HEK293T (cell line): Measurements from ENCODE around the gene SRBD1.

Source experiments
- BHLHE40 ChIP-seq: fragments of 450-650 bp; IDR thresholded peaks from 2 replicates; pipeline ENCODE4 v1.6.1; 2016; ENCODE audit warnings: mild to moderate bottlenecking, moderate library complexity, borderline replicate concordance
- CTBP1 ChIP-seq: fragments of 450-650 bp; IDR thresholded peaks from 2 replicates; pipeline ENCODE4 v1.6.1; 2016; ENCODE audit warnings: borderline replicate concordance
- ELF4 ChIP-seq: fragments of 450-650 bp; IDR thresholded peaks from 2 replicates; pipeline ENCODE4 v1.6.1; 2017; ENCODE audit warnings: antibody characterized with exemption
- FOXA1 ChIP-seq: fragments of 450-650 bp; IDR thresholded peaks from 2 replicates; pipeline ENCODE4 v1.6.1; 2016; ENCODE audit warnings: mild to moderate bottlenecking
- FOXK2 ChIP-seq: fragments of 450-650 bp; IDR thresholded peaks from 2 replicates; pipeline ENCODE4 v1.6.1; 2016; ENCODE audit warnings: mild to moderate bottlenecking
- FOXM1 ChIP-seq: fragments of 450-650 bp; IDR thresholded peaks from 2 replicates; pipeline ENCODE4 v1.6.1; 2017; ENCODE audit warnings: mild to moderate bottlenecking, borderline replicate concordance
- L3MBTL2 ChIP-seq: fragments of 450-650 bp; conservative IDR thresholded peaks from 2 replicates; pipeline ENCODE4 v1.6.1; 2016; ENCODE audit warnings: mild to moderate bottlenecking
- SP1 ChIP-seq: fragments of 450-650 bp; IDR thresholded peaks from 2 replicates; pipeline ENCODE4 v1.6.1; 2017
- SUZ12 ChIP-seq: fragments of 450-650 bp; IDR thresholded peaks from 2 replicates; pipeline ENCODE4 v1.6.1; 2016; ENCODE audit warnings: mild to moderate bottlenecking
- TARDBP ChIP-seq: fragments of 450-650 bp; IDR thresholded peaks from 2 replicates; pipeline ENCODE4 v1.6.1; 2016
- ZNF384 ChIP-seq: fragments of 450-650 bp; IDR thresholded peaks from 2 replicates; pipeline ENCODE4 v1.6.1; 2016
- TF ChIP-seq, protein P1 (sequence below): fragments of 450-650 bp; IDR thresholded peaks from 2 replicates; pipeline ENCODE4 v1.6.1; 2016

DNA sequence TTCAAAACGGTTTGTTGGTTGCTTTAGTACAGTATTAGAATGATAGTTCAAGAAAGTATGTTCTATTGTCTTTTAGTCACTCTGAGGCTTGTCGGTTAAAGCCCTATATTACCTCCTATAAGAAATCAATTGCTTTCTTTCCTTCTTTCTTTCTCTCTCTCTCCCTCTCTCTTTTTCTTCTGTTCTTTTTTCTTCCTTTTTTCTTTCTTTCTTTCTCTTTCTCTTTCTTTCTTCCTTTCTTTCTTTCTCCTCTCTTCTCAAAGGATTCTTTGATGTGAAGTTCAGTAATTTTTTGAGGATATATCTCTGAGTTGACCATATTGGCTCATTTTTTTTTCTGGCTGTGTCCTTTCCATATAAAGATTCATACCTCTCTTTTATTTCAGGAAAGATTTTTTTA is 249.4 kb downstream of the SRBD1 start:
- TF ChIP-seq FOXK2: no peak
- no peak for TF ChIP-seq FOXM1
- TF ChIP-seq SP1: no peak
- TF ChIP-seq CTBP1: no peak
- no peak for TF ChIP-seq SUZ12
- TF ChIP-seq ZNF384: no peak
- TF ChIP-seq FOXA1: no peak
- no peak for TF ChIP-seq TARDBP
- no peak for TF ChIP-seq ELF4
- TF ChIP-seq, protein P1, sequence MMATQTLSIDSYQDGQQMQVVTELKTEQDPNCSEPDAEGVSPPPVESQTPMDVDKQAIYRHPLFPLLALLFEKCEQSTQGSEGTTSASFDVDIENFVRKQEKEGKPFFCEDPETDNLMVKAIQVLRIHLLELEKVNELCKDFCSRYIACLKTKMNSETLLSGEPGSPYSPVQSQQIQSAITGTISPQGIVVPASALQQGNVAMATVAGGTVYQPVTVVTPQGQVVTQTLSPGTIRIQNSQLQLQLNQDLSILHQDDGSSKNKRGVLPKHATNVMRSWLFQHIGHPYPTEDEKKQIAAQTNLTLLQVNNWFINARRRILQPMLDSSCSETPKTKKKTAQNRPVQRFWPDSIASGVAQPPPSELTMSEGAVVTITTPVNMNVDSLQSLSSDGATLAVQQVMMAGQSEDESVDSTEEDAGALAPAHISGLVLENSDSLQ: no peak
- no peak for TF ChIP-seq BHLHE40
- no peak for TF ChIP-seq L3MBTL2
